ENCODE results near the gene SCAMP4.
"Not testable (repeated sequence)": the region's sequence is repeated elsewhere in the genome, so short reads cannot be mapped to it uniquely, and the experiment has no call there.

The SCAMP4 gene

DNA sequence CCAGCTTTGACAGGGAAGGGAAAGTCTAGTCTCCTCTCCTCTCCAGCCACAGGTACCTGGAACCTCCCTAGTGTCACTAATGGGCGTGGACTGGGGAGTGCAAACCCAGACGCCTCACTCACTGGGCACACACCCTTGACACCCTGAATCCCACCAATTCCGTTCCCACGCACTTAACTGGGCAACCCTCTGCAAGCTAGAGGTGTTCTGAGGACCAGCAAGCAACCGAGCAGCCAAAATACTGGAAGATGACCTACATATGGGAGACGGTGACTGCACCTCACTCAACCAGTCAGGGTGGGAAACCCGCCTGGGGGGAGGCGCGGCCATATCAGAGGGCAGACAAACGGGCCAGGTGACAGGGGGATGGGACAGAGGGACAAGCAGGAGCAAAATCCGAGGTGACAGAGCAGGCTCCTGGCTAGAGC is 20.9 kb upstream of the SCAMP4 start:
- no peak for DNase-seq

DNA sequence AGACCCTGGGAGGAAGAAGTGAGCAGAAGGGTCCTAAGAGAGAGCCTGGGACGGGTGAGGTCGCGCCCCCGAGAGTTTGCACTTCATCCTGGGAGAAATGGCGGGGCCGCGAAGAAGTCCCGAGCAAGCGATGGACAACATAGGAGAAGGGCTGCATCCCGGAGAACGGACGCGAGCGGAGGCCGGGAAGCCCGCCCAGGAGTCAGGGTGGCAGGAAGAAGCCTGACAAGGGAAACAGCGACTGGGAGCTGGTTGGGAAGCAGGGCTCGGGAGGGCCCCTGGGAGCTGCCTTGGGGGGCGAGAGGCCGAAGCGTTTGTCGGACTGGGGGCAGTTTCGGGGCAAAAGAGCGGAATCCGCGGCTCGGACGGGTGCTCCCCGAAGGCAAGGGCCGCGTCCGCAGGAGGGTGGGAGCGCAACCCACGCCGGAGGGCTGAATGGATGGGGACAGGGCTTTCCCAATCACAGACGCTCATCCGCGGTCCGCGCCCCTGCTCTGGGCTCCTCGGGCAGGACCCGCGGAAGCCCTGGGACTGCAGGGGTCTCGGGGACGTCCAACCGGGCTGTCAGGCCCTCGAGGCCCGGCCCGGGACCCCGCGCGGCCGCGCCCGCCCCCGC is 20.4 kb upstream of the SCAMP4 start:
- no peak for DNase-seq

DNA sequence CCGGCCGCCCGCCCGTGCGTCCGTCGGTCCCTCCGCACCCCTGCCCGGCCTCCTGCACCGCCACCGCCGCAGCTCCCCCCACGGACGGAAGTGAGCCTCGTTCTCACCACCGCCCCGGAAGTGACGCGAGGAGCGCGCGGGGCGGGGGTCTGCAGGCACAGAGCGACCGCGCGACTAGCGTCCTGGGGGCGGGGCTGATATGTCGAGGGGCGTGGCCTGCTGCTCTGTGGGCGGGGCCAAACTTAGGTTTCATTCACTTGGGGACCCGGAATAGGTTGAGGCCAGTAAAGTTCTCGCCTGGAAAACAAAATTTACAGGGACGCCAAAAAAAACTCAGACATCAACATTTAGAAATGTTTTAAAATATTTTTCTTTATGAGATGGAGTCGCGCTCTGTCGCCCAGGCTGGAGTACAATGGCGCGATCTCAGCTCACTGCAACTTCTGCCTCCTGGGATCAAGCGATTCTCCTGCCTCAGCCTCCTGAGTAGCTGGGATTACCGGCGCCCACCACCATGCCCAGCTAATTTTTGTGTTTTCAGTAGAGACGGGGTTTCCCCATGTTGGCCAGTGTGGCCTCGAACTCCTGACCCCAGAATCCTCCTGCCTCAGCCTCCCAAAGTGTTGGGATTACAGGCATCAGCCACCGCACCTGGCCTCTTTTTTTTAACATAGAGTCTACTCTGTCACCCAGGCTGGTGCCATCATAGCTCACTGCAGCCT is 19.6 kb upstream of the SCAMP4 start, which contains the start of gene ABHD17A:
Gene ABHD17A, minus strand, starts transcription at position 99 of the 722 bp plus-strand sequence. CDS start 3,930 bp downstream, outside the sequence.
- peak; percentile 91 to 99 for DNase-seq

DNA sequence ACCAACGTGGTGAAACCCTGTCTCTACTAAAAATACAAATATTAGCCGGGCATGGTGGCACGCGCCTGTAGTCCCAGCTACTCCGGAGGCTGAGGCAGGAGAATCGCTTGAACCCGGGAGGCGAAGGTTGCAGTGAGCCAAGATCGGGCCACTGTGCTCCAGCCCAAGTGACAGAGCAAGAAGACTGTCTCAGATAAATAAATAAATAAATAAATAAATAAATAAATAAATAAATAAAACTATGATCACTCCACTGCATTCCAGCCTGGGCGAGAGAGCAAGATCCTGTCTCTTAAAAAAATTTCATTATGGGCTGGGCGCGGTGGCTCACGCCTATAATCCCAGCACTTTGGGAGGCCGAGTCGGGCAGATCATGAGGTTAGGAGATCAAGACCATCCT is 18.8 kb upstream of the SCAMP4 start:
- not testable (repeated sequence) for DNase-seq

- DNase-seq = no peak
These were observed 16.8 kb upstream of the SCAMP4 start for GRCh38 chr19:1888385-1888784.

- no peak for DNase-seq
These were observed 15.3 kb upstream of the SCAMP4 start for GRCh38 chr19:1889907-1890306.

- no peak for DNase-seq
These were observed 11.4 kb upstream of the SCAMP4 start for GRCh38 chr19:1893791-1894190.

GRCh38 chr19:1896508-1896907 is 8.7 kb upstream of the SCAMP4 start:
- no peak for DNase-seq

- DNase-seq = peak; percentile 94 to 95
These were observed 3.2 kb upstream of the SCAMP4 start for GRCh38 chr19:1901940-1902404.

- no peak for DNase-seq
These were observed 2.3 kb upstream of the SCAMP4 start for GRCh38 chr19:1902923-1903322.

GRCh38 chr19:1904860-1905109 is 414 bp upstream of the SCAMP4 start:
- DNase-seq = no peak

GRCh38 chr19:1905863-1906375 is 720 bp downstream of the SCAMP4 start:
- DNase-seq = no peak

- DNase-seq = no peak
These were observed 1.9 kb downstream of the SCAMP4 start for GRCh38 chr19:1906985-1907562.

DNA sequence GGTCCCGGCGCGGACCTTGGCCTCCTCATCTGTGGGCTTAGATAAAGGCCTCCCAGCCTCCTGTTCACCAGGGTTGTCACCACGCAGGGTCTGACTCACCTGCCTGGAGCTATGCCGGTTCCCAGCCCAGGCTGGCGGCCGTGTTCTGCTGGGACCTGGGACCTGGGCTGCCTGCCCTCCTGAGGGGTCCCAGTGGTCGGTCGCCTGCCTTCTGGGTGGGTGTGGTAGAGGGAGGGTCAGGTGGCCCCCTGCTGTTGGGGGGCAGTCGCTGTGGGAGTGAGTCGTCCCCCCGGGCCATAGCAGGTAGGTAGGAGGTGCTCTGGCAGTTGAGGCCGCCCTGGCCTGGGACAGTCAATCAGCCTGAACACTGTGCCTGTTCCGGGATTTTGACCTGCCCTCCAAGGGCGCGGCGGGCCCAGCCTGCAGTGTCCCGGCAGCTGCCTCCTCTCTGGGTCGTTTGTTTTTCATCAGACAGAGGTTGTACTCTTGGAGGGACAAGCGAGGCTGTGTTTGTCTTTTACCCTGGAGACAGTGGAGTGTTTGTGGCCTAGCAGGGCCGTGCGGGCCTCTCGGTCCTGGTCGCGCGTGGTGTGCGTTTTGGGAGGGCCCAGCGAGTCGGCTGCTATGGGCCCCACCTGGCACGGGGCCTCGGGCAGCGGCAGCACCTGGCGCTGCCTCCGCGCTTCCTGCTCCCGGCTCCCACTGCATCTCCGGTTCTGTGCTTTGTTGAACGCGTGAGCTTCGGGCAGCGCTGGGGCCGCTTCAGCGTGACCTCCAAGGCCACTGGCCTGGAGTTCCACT is 2.6 kb downstream of the SCAMP4 start:
- DNase-seq = no peak

GRCh38 chr19:1908364-1908678 is 3.1 kb downstream of the SCAMP4 start:
- DNase-seq = no peak

GRCh38 chr19:1909761-1910080 is 4.5 kb downstream of the SCAMP4 start:
- no peak for DNase-seq

- DNase-seq = no peak
These were observed 5.0 kb downstream of the SCAMP4 start for GRCh38 chr19:1910177-1910576.

DNA sequence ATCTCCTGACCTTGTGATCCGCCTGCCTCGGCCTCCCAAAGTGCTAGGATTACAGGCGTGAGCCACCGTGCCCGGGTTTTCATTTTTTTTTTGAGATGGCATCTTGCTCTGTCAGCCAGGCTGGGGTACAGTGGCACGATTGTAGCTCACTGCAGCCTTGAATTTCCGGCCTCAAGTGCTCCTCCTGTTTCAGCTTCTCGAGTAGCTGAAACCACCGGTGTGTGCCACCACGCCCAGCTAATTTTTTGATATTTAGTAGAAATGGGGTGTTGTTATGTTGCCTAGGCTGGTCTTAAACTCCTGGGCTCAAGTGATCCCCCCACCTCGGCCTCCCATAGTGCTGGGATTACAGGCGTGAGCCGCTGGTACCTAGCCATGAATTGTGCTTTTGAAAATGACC is 5.9 kb downstream of the SCAMP4 start:
- DNase-seq = no peak

DNA sequence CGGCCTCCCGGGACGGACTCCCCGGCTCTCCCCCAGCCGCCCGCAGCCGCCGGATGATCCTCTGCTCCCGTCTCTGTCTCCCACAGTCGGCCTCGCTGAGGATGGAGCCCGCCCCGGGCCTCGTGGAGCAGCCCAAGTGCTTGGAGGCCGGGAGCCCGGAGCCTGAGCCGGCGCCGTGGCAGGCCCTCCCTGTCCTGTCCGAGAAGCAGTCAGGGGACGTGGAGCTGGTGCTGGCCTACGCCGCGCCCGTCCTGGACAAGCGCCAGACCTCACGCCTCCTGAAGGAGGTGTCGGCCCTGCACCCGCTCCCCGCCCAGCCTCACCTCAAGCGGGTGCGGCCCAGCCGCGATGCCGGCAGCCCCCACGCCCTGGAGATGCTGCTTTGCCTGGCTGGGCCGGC is 6.8 kb downstream of the SCAMP4 start:
- DNase-seq = no peak

- DNase-seq = no peak
These were observed 7.7 kb downstream of the SCAMP4 start for GRCh38 chr19:1912760-1913505.

- no peak for DNase-seq
These were observed 8.8 kb downstream of the SCAMP4 start for GRCh38 chr19:1913781-1914577.

- no peak for DNase-seq
These were observed 9.7 kb downstream of the SCAMP4 start for GRCh38 chr19:1914826-1915341.
